Measurements from ENCODE around the gene MAP2K3. TPM values are rescaled to one million over a fixed set of nuclear protein-coding genes. Genes with fewer than 3 reads are reported as not detected.
A peak's percentile ranks its signal among the peaks of the same experiment; 100 is the strongest.

The MAP2K3 gene
- total RNA-seq, 6 donors from 2014 or later, result 45.1 to 134 (median 79.5) TPM

GRCh38 chr17:21275579-21276263 lies 8.8 kb upstream of the MAP2K3 start:
- peak overlapping the region in 3 of 4 donors; percentile 1 to 78 (median 70) for H3K27ac ChIP-seq
- H3K4me3 ChIP-seq, result peak overlapping the region; percentile 62 to 83 (median 67)
- H3K4me1 ChIP-seq, result peaks cover 33 to 48% (median 39%) of the 10 kb centered on the region in 4 donors
- TF ChIP-seq POLR2AphosphoS5 (IDR thresholded peaks at IDR 0.05) (peak in 1 of 2 donors; percentile 66), POLR2A (IDR thresholded peaks at IDR 0.05) (peak in 1 of 4 donors; percentile 79), CTCF (IDR thresholded peaks at IDR 0.05) (peak in 3 of 6 experiments; percentile 13 to 16 (median 16)), EP300 (IDR thresholded peaks at IDR 0.05) (no peak)
- no peaks in the 10 kb centered on the region for H3K9me3 ChIP-seq
- WGBS, 2 donors, result 1 to 2% methylated on average over 37 to 47 of the region's 52 CpGs
- peak; percentile 97 to 100 for DNase-seq
- H3K36me3 ChIP-seq, result no peaks in the 10 kb centered on the region
- no peaks in the 10 kb centered on the region for H3K27me3 ChIP-seq
- peak; percentile 94 to 97 for ATAC-seq (ENCODE audit: low FRiP score in 2 of 2)

GRCh38 chr17:21276264-21276588 lies 8.3 kb upstream of the MAP2K3 start:
- ATAC-seq (ENCODE audit: low FRiP score in 2 of 2) (no peak), DNase-seq (no peak)
- Histone ChIP-seq H3K4me3 (peak overlapping the region; percentile 62 to 83 (median 67)), H3K36me3 (no peaks in the 10 kb centered on the region), H3K4me1 (peaks cover 33 to 48% (median 39%) of the 10 kb centered on the region in 4 donors), H3K27ac (peak overlapping the region in 3 of 4 donors; percentile 1 to 78 (median 70)), H3K9me3 (no peaks in the 10 kb centered on the region), H3K27me3 (no peaks in the 10 kb centered on the region)
- 15 to 22% methylated on average over 14 to 16 of the region's 17 CpGs for WGBS, 2 donors
- TF ChIP-seq EP300 (IDR thresholded peaks at IDR 0.05) (no peak), POLR2A (IDR thresholded peaks at IDR 0.05) (no peak)

GRCh38 chr17:21277332-21277731 lies 7.2 kb upstream of the MAP2K3 start:
- WGBS, 2 donors, result 96 to 100% methylated on average over 3 of the region's 3 CpGs
- TF ChIP-seq POLR2A (IDR thresholded peaks at IDR 0.05), result no peak
- TF ChIP-seq POLR2AphosphoS5 (IDR thresholded peaks at IDR 0.05), result no peak
- TF ChIP-seq EP300 (IDR thresholded peaks at IDR 0.05), result no peak
- no peak for TF ChIP-seq CTCF (IDR thresholded peaks at IDR 0.05)

GRCh38 chr17:21278450-21279197 lies 5.9 kb upstream of the MAP2K3 start:
- 32 to 50% methylated on average over 8 of the region's 8 CpGs for WGBS, 2 donors
- H3K4me1 ChIP-seq, result peaks cover 36 to 53% (median 44%) of the 10 kb centered on the region in 4 donors
- TF ChIP-seq POLR2AphosphoS5 (IDR thresholded peaks at IDR 0.05) (peak; percentile 22 to 65), POLR2A (IDR thresholded peaks at IDR 0.05) (peak in 1 of 4 donors; percentile 10), EP300 (IDR thresholded peaks at IDR 0.05) (peak in 1 of 4 donors; percentile 74), CTCF (IDR thresholded peaks at IDR 0.05) (peak in 1 of 6 experiments; percentile 18)
- peak overlapping the region; percentile 64 to 83 (median 80) for H3K27ac ChIP-seq
- no peak overlapping the region for H3K4me3 ChIP-seq
- no peaks in the 10 kb centered on the region for H3K9me3 ChIP-seq
- no peaks in the 10 kb centered on the region for H3K36me3 ChIP-seq
- ATAC-seq (ENCODE audit: low FRiP score in 2 of 2) (no peak), DNase-seq (peak in 1 of 2 donors; percentile 91)
- no peaks in the 10 kb centered on the region for H3K27me3 ChIP-seq

More at GRCh38 chr17:21277332-21277731, 7.2 kb upstream of the MAP2K3 start:
- Histone ChIP-seq H3K9me3 (no peaks in the 10 kb centered on the region), H3K4me1 (peaks cover 33 to 48% (median 39%) of the 10 kb centered on the region in 4 donors), H3K36me3 (no peaks in the 10 kb centered on the region), H3K4me3 (no peak overlapping the region), H3K27ac (peak overlapping the region in 1 of 4 donors; percentile 83), H3K27me3 (no peaks in the 10 kb centered on the region)
- no peak for ATAC-seq (ENCODE audit: low FRiP score in 2 of 2)
- no peak for DNase-seq

GRCh38 chr17:21279198-21279535 lies 5.3 kb upstream of the MAP2K3 start:
- 76 to 83% methylated on average over 6 of the region's 6 CpGs for WGBS, 2 donors

More at GRCh38 chr17:21279198-21279535, 5.3 kb upstream of the MAP2K3 start:
- no peaks in the 10 kb centered on the region for H3K36me3 ChIP-seq
- no peak overlapping the region for H3K4me3 ChIP-seq
- H3K27me3 ChIP-seq, result no peaks in the 10 kb centered on the region
- peaks cover 40 to 58% (median 49%) of the 10 kb centered on the region in 4 donors for H3K4me1 ChIP-seq
- no peak for TF ChIP-seq POLR2AphosphoS5 (IDR thresholded peaks at IDR 0.05)
- TF ChIP-seq EP300 (IDR thresholded peaks at IDR 0.05), result no peak
- no peak for TF ChIP-seq CTCF (IDR thresholded peaks at IDR 0.05)
- peak overlapping the region; percentile 64 to 83 (median 80) for H3K27ac ChIP-seq
- no peaks in the 10 kb centered on the region for H3K9me3 ChIP-seq
- ATAC-seq (ENCODE audit: low FRiP score in 2 of 2) (no peak), DNase-seq (no peak)
